IgD-negative memory B cell (primary cell): ENCODE data around the gene CCDC60. TPM values are rescaled to one million over a fixed set of nuclear protein-coding genes. Genes with fewer than 3 reads are reported as not detected.

Experiments used
- polyA plus RNA-seq: library from polyadenylated mRNA; unstranded; fragments of 300-500 nt; fragmentation: Illumina TruSeq; gene quantifications from one replicate; pipeline ENCODE4 v1.2.3, GENCODE V29; 2021

CCDC60 gene
- polyA plus RNA-seq, 1 donor from 2014 or later: not detected

Other genes with a start within 250 kb of the CCDC60 start
- gene HSPB8, start 155.8 kb upstream of the CCDC60 start, polyA plus RNA-seq: not detected